Small intestine (tissue), 7 donors: ENCODE results near the gene C16orf74. TPM values are rescaled to one million over a fixed set of nuclear protein-coding genes. Genes with fewer than 3 reads are reported as not detected.
A peak's percentile ranks its signal among the peaks of the same experiment; 100 is the strongest.

Experiments
- DNase-seq, 2 donors: peaks; one replicate each; pipeline versions ENCODE4 v3.0.0 to v3.0.0-alpha.2; 2013
- FAIRE-seq: peaks from 2 replicates; lab custom pipeline; 2012; peaks lifted over from hg19 to GRCh38; lab: Jason Lieb, UNC
- H3K27ac ChIP-seq, 3 donors: one replicate each; pipeline ENCODE4 v1.5.1; 2013; ENCODE audit warnings: low read length in 2 of 3, mild to moderate bottlenecking in 2 of 3, control low read depth in 1 of 3, inconsistent platforms in 1 of 3, low read depth in 1 of 3, moderate library complexity in 1 of 3
- H3K27me3 ChIP-seq, 3 donors: one replicate each; pipeline ENCODE4 v1.6.1; 2013; ENCODE audit warnings: low read length in 3 of 3, inconsistent platforms in 1 of 3; ENCODE audit not compliant: control insufficient read depth in 3 of 3, insufficient read depth in 3 of 3
- H3K36me3 ChIP-seq, 3 donors: one replicate each; pipeline ENCODE4 v1.6.1; 2013; ENCODE audit warnings: low read length in 3 of 3, inconsistent platforms in 1 of 3, low read depth in 1 of 3, mild to moderate bottlenecking in 1 of 3, moderate library complexity in 1 of 3; ENCODE audit not compliant: control insufficient read depth in 3 of 3, insufficient read depth in 2 of 3
- H3K4me1 ChIP-seq, 3 donors: one replicate each; pipeline ENCODE4 v1.6.1; 2013; ENCODE audit warnings: low read length in 2 of 3, inconsistent platforms in 1 of 3, low read depth in 1 of 3, mild to moderate bottlenecking in 1 of 3, moderate library complexity in 1 of 3; ENCODE audit not compliant: control insufficient read depth in 3 of 3, insufficient read depth in 2 of 3
- H3K4me3 ChIP-seq, 3 donors: one replicate each; pipeline ENCODE4 v1.5.1; 2013; ENCODE audit warnings: low read length in 3 of 3, control low read depth in 1 of 3, inconsistent platforms in 1 of 3, low read depth in 1 of 3, mild to moderate bottlenecking in 1 of 3, moderate library complexity in 1 of 3
- H3K9me3 ChIP-seq, 2 donors: one replicate each; pipeline ENCODE4 v1.6.1; 2013; ENCODE audit warnings: low read depth in 1 of 2, low read length in 1 of 2; ENCODE audit not compliant: control insufficient read depth in 2 of 2, insufficient read depth in 1 of 2
- WGBS, 3 donors: extraction: QIAGEN DNeasy Blood & Tissue Kit; methylation state at CpG; one replicate each; pipeline ENCODE4 v1.1.7; 2013; 5-methylcytosine and 5-hydroxymethylcytosine counted together
- polyA plus RNA-seq, 4 donors: library from polyadenylated mRNA; stranded (reverse) in 3 of 4; unstranded in 1 of 4; fragments of 200-250 nt in 3 of 4; fragments of 120-200 nt in 1 of 4; gene quantifications; one replicate each; pipeline versions ENCODE4 v1.2.1 to v1.2.3, GENCODE V29; 2013
- donor health status: healthy with polysubstance abuse.
- donor health status: control.
- donor health status: control.
- donor health status: Bipolar disorder and iron deficiency.
- donor health status: healthy.

The C16orf74 gene
- polyA plus RNA-seq, 4 donors: 1.2 to 5.6 (median 4.9) TPM; not detected in 1

- no peaks in the 10 kb centered on the region for H3K4me1 ChIP-seq
- WGBS, 3 donors: 79 to 90% (median 85%) methylated on average over 53 of the region's 53 CpGs
- no peak overlapping the region for H3K27ac ChIP-seq
- H3K9me3 ChIP-seq: peaks cover 0 to 14% of the 10 kb centered on the region in 2 donors
- H3K27me3 ChIP-seq: peaks cover 0 to 14% (median 0%) of the 10 kb centered on the region in 3 donors
- peaks cover 0 to 2% (median 0%) of the 10 kb centered on the region in 3 donors for H3K36me3 ChIP-seq
- H3K4me3 ChIP-seq: no peak overlapping the region
- FAIRE-seq (no peak), DNase-seq (no peak)
These were observed 40.9 kb downstream of the C16orf74 start for GRCh38 chr16:85709766-85710585.

DNA sequence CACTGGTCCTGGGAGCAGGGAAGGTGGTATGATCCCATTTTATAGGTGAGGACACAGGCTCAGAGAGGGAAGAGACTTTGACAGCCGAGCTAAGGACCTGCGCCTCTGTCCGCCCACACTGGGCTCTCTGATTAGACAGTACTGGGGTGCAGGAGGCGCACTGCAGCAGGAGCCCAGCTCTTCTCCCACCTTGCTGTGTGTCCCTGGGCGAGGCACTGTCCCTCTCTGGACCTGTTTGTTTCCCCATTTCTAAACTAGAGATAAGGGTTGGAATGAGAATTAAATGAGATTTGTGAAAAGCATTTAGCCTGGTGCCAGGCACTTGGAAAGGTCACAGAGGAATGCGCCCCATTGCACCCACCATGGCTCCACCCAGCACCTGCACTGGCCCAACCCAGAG is 42.6 kb downstream of the C16orf74 start:
- 71 to 93% (median 90%) methylated on average over 6 of the region's 6 CpGs for WGBS, 3 donors
- Histone ChIP-seq H3K4me1 (no peaks in the 10 kb centered on the region), H3K4me3 (no peak overlapping the region), H3K9me3 (peaks cover 0 to 14% of the 10 kb centered on the region in 2 donors), H3K36me3 (peaks cover 0 to 2% (median 0%) of the 10 kb centered on the region in 3 donors), H3K27ac (no peak overlapping the region), H3K27me3 (peaks cover 0 to 14% (median 0%) of the 10 kb centered on the region in 3 donors)
- no peak for DNase-seq
- FAIRE-seq: no peak

DNA sequence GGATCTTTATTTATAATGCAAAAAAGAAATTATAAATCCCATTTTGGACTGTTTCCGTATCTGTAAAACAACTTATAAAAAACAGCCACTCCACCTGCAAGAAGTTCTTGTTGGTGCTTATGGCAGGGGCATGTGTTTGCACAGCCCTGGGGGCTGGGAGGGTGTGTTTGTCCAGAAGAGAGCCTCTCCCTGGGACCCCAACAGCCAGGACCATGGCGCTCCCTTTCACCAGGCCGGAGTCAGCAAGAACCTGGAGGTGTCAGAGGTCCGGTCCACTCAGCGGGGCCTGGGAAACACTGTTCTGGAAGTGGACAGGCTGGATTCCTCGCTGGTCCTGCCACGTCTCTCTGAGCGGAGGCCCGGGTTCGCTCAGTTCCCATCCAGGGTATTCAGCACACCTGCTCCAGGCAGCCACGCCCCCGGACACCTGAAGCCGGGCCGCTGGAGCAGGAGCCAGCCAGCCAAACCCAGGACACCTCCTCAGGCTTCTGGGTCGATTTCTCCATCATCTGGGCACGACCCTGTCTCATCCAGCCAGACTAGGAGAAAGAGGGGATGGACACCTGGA is 43.3 kb downstream of the C16orf74 start:
- no peak for FAIRE-seq
- 18 to 64% (median 45%) methylated on average over 15 to 16 of the region's 16 CpGs for WGBS, 3 donors
- peak in 1 of 2 donors; percentile 29 for DNase-seq

DNA sequence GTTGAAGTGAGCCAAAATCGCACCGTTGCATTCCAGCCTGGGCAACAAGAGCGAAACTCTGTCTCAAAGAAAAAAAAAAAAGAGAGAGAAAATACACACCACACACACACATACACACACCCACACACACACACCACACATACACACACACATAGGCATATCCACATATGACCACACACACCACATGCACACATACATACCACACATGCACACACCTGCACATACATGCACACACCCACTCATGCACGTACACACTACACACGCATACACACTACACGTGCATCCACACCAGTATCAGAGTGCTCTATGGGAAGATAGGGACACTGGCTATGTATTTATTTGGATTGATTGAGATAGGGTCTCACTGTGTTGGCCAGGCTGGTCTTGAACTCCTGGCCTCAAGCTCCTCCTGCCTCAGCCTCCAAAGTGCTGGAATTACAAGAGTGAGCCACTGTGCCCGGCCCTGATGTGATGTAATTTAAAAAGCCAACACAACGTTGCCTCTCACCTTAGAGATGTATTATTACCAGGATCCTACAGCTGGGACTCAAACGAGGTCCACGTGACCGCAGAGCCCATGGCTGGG is 44.4 kb downstream of the C16orf74 start:
- Histone ChIP-seq H3K27ac (no peak overlapping the region), H3K27me3 (peaks cover 0 to 14% (median 0%) of the 10 kb centered on the region in 3 donors), H3K4me3 (no peak overlapping the region), H3K9me3 (peaks cover 0 to 6% of the 10 kb centered on the region in 2 donors), H3K4me1 (no peaks in the 10 kb centered on the region), H3K36me3 (peaks cover 0 to 2% (median 0%) of the 10 kb centered on the region in 3 donors)
- no peak for DNase-seq
- FAIRE-seq: no peak
- WGBS, 3 donors: 88 to 93% (median 91%) methylated on average over 10 to 11 of the region's 11 CpGs

More for the DNA sequence above, 43.3 kb downstream of the C16orf74 start:
- Histone ChIP-seq H3K4me3 (no peak overlapping the region), H3K27me3 (peaks cover 0 to 14% (median 0%) of the 10 kb centered on the region in 3 donors), H3K9me3 (peaks cover 0 to 12% of the 10 kb centered on the region in 2 donors), H3K4me1 (no peaks in the 10 kb centered on the region), H3K27ac (no peak overlapping the region), H3K36me3 (peaks cover 0 to 2% (median 0%) of the 10 kb centered on the region in 3 donors)

DNA sequence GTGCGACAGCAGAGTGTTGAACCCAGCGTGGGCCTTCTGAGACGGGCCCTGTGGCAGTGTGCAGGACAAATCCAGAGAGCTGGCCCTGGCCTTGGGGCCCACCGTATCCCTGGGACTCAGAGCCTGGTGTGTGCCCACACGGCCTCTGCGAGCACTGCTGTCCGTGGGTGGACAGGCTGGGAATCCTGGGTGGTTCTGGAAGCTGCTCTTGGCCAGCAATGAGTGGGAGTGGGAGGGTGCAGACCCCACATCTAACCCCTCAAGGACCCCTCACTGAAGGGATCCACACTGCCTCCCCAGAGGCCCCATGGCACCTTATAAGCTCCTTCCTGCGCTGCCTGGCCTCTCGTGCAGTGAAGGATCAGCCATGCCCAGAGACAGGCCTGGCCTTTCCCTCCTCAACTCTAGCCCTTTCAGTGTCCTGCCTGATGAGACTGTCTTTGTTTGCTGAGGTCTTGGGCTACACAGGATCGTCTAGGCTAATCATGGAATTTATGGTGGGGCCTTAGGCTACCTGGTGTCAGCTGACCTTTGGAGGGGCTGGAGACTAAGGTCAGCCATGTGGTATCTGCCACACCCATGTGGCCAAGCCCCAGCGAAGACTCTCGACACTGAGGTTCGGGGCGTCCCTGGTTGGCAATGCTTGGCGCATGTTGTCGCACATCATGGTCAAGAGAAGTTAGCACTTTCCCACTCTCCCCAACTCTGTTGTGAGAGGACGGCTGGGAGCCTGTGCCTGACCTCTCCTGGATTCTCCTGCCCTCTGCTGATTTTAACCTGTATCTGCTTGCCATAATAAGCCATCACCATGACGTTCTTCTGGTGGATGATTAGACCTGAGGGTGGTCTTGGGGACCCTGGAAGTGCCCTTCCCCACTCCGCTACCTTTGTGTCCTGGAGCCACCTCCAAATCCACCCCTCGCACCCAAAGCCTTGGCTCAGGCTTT is 45.7 kb downstream of the C16orf74 start:
- no peak overlapping the region for H3K4me3 ChIP-seq
- no peaks in the 10 kb centered on the region for H3K4me1 ChIP-seq
- DNase-seq: no peak
- WGBS, 3 donors: 85 to 88% (median 88%) methylated on average over 20 of the region's 20 CpGs
- peaks cover 0 to 2% (median 0%) of the 10 kb centered on the region in 3 donors for H3K36me3 ChIP-seq
- no peak for FAIRE-seq
- H3K27ac ChIP-seq: no peak overlapping the region
- peaks cover 0 to 6% (median 0%) of the 10 kb centered on the region in 3 donors for H3K27me3 ChIP-seq
- peaks cover 0 to 7% of the 10 kb centered on the region in 2 donors for H3K9me3 ChIP-seq

GRCh38 chr16:85704011-85704410 is 46.9 kb downstream of the C16orf74 start:
- no peak for DNase-seq
- Histone ChIP-seq H3K27me3 (no peaks in the 10 kb centered on the region), H3K4me3 (no peak overlapping the region), H3K36me3 (no peaks in the 10 kb centered on the region), H3K27ac (no peak overlapping the region), H3K9me3 (peaks cover 0 to 7% of the 10 kb centered on the region in 2 donors), H3K4me1 (peaks cover 0 to 9% (median 0%) of the 10 kb centered on the region in 3 donors)
- no peak for FAIRE-seq
- WGBS, 3 donors: 91 to 94% (median 93%) methylated on average over 10 to 11 of the region's 11 CpGs

- peaks cover 0 to 14% (median 0%) of the 10 kb centered on the region in 3 donors for H3K4me1 ChIP-seq
- 59 to 63% (median 61%) methylated on average over 7 of the region's 7 CpGs for WGBS, 3 donors
- H3K4me3 ChIP-seq: no peak overlapping the region
- FAIRE-seq (no peak), DNase-seq (no peak)
- no peak overlapping the region for H3K27ac ChIP-seq
- H3K36me3 ChIP-seq: no peaks in the 10 kb centered on the region
- H3K9me3 ChIP-seq: peaks cover 0 to 7% of the 10 kb centered on the region in 2 donors
- H3K27me3 ChIP-seq: peaks cover 0 to 2% (median 0%) of the 10 kb centered on the region in 3 donors
These were observed 51.3 kb downstream of the C16orf74 start for GRCh38 chr16:85699628-85700027.
